Stimulated activated effector memory CD8-positive, alpha-beta T cell treated with anti-CD3 and anti-CD28 coated beads, Interleukin-12 subunit alpha, Interleukin-12 subunit beta, amount 100 ng/mL, for 72 hours (primary cell): ENCODE measurements around the gene OXSR1.
A peak's percentile ranks its signal among the peaks of the same experiment; 100 is the strongest.

Experiments
- ATAC-seq: fragments of 150-1000 bp; cut with Tn5 transposase; 2 replicates; pipeline ENCODE4 v1.10.0; 2021
- DNase-seq, 2 donors: peaks; one replicate each; pipeline ENCODE4 v3.0.0; 2021 to 2022; ENCODE audit warnings: low spot score in 2 of 2
- H3K27ac Mint-ChIP-seq: one replicate; pipeline ENCODE4 v1.8.0; 2022; ENCODE audit warnings: mild to moderate bottlenecking, mixed read lengths
- H3K36me3 Mint-ChIP-seq: one replicate; pipeline ENCODE4 v1.8.0; 2022; ENCODE audit warnings: mild to moderate bottlenecking, mixed read lengths
- H3K4me1 Mint-ChIP-seq: one replicate; pipeline ENCODE4 v1.8.0; 2022; ENCODE audit warnings: mixed read lengths
- H3K4me3 Mint-ChIP-seq: one replicate; pipeline ENCODE4 v1.8.0; 2022; ENCODE audit warnings: mild to moderate bottlenecking, mixed read lengths
- H3K9me3 Mint-ChIP-seq: one replicate; pipeline ENCODE4 v1.8.0; 2022; ENCODE audit warnings: mixed read lengths

The OXSR1 gene

GRCh38 chr3:38245930-38246329, 80.6 kb downstream of the OXSR1 start:
- H3K36me3 Mint-ChIP-seq: peaks cover 97% of the 10 kb centered on the region
- ATAC-seq: no peak
- H3K9me3 Mint-ChIP-seq: no peaks in the 10 kb centered on the region
- no peak overlapping the region for H3K4me3 Mint-ChIP-seq
- H3K27ac Mint-ChIP-seq: no peak overlapping the region
- no peak for DNase-seq
- peaks cover 4% of the 10 kb centered on the region for H3K4me1 Mint-ChIP-seq

- Mint-ChIP-seq H3K4me3 (no peak overlapping the region), H3K9me3 (no peaks in the 10 kb centered on the region), H3K27ac (peak overlapping the region; percentile 48), H3K4me1 (peaks cover 4% of the 10 kb centered on the region), H3K36me3 (peaks cover 97% of the 10 kb centered on the region)
- DNase-seq (no peak), ATAC-seq (no peak)
Measured at GRCh38 chr3:38247366-38248035, 82.2 kb downstream of the OXSR1 start.

GRCh38 chr3:38250198-38250597, 84.9 kb downstream of the OXSR1 start:
- Mint-ChIP-seq H3K27ac (no peak overlapping the region), H3K9me3 (no peaks in the 10 kb centered on the region), H3K4me3 (no peak overlapping the region), H3K4me1 (peaks cover 17% of the 10 kb centered on the region), H3K36me3 (peaks cover 99% of the 10 kb centered on the region)
- no peak for DNase-seq
- ATAC-seq: no peak

- Mint-ChIP-seq H3K4me1 (peaks cover 27% of the 10 kb centered on the region), H3K27ac (no peak overlapping the region), H3K4me3 (no peak overlapping the region), H3K36me3 (peaks cover 92% of the 10 kb centered on the region), H3K9me3 (no peaks in the 10 kb centered on the region)
- ATAC-seq (no peak), DNase-seq (no peak)
Measured at GRCh38 chr3:38251197-38251596, 85.9 kb downstream of the OXSR1 start.

GRCh38 chr3:38253704-38254103, 88.4 kb downstream of the OXSR1 start:
- H3K27ac Mint-ChIP-seq: peak overlapping the region; percentile 33
- H3K4me3 Mint-ChIP-seq: no peak overlapping the region
- DNase-seq (no peak), ATAC-seq (no peak)
- H3K36me3 Mint-ChIP-seq: peaks cover 75% of the 10 kb centered on the region
- peaks cover 37% of the 10 kb centered on the region for H3K4me1 Mint-ChIP-seq
- no peaks in the 10 kb centered on the region for H3K9me3 Mint-ChIP-seq

- no peak for DNase-seq
- H3K36me3 Mint-ChIP-seq: peaks cover 70% of the 10 kb centered on the region
- H3K4me3 Mint-ChIP-seq: no peak overlapping the region
- ATAC-seq: peak; percentile 77
- peaks cover 37% of the 10 kb centered on the region for H3K4me1 Mint-ChIP-seq
- no peaks in the 10 kb centered on the region for H3K9me3 Mint-ChIP-seq
- peak overlapping the region; percentile 33 for H3K27ac Mint-ChIP-seq
Measured at GRCh38 chr3:38254872-38255271, 89.5 kb downstream of the OXSR1 start.

GRCh38 chr3:38255627-38256026, 90.3 kb downstream of the OXSR1 start:
- DNase-seq: no peak
- no peak for ATAC-seq
- no peak overlapping the region for H3K4me3 Mint-ChIP-seq
- no peaks in the 10 kb centered on the region for H3K9me3 Mint-ChIP-seq
- peaks cover 63% of the 10 kb centered on the region for H3K36me3 Mint-ChIP-seq
- H3K27ac Mint-ChIP-seq: peak overlapping the region; percentile 33
- H3K4me1 Mint-ChIP-seq: peaks cover 37% of the 10 kb centered on the region

- DNase-seq: no peak
- Mint-ChIP-seq H3K4me1 (peaks cover 37% of the 10 kb centered on the region), H3K9me3 (no peaks in the 10 kb centered on the region), H3K4me3 (no peak overlapping the region), H3K36me3 (peaks cover 44% of the 10 kb centered on the region), H3K27ac (peak overlapping the region; percentile 6)
- ATAC-seq: peak; percentile 90
Measured at GRCh38 chr3:38257583-38257982, 92.2 kb downstream of the OXSR1 start.

GRCh38 chr3:38260474-38260873, 95.1 kb downstream of the OXSR1 start:
- H3K36me3 Mint-ChIP-seq: peaks cover 15% of the 10 kb centered on the region
- no peak overlapping the region for H3K27ac Mint-ChIP-seq
- ATAC-seq (no peak), DNase-seq (no peak)
- H3K4me1 Mint-ChIP-seq: peaks cover 21% of the 10 kb centered on the region
- no peak overlapping the region for H3K4me3 Mint-ChIP-seq
- no peaks in the 10 kb centered on the region for H3K9me3 Mint-ChIP-seq

GRCh38 chr3:38264353-38264771, 99.0 kb downstream of the OXSR1 start:
- no peaks in the 10 kb centered on the region for H3K36me3 Mint-ChIP-seq
- no peak overlapping the region for H3K4me3 Mint-ChIP-seq
- H3K27ac Mint-ChIP-seq: no peak overlapping the region
- H3K9me3 Mint-ChIP-seq: no peaks in the 10 kb centered on the region
- no peak for DNase-seq
- no peak for ATAC-seq
- peaks cover 24% of the 10 kb centered on the region for H3K4me1 Mint-ChIP-seq

- no peaks in the 10 kb centered on the region for H3K36me3 Mint-ChIP-seq
- peaks cover 24% of the 10 kb centered on the region for H3K4me1 Mint-ChIP-seq
- no peak overlapping the region for H3K27ac Mint-ChIP-seq
- DNase-seq (no peak), ATAC-seq (no peak)
- no peak overlapping the region for H3K4me3 Mint-ChIP-seq
- H3K9me3 Mint-ChIP-seq: no peaks in the 10 kb centered on the region
Measured at GRCh38 chr3:38264779-38265178, 99.4 kb downstream of the OXSR1 start.

- DNase-seq: no peak
- Mint-ChIP-seq H3K4me3 (no peak within 1 kb of the TSS), H3K9me3 (no peaks in the 10 kb centered on the region), H3K36me3 (no peaks in the 10 kb centered on the region), H3K27ac (no peak within 1 kb of the TSS), H3K4me1 (peaks cover 24% of the 10 kb centered on the region)
- no peak for ATAC-seq
Measured at GRCh38 chr3:38265604-38266307, 100.4 kb downstream of the OXSR1 start, which contains the start of gene SLC22A13. Gene SLC22A13 (plus strand): TSS chr3:38265812. CDS start chr3:38265861, 49 bp downstream.

- ATAC-seq: no peak
- no peaks in the 10 kb centered on the region for H3K9me3 Mint-ChIP-seq
- no peak overlapping the region for H3K4me3 Mint-ChIP-seq
- no peak overlapping the region for H3K27ac Mint-ChIP-seq
- no peak for DNase-seq
- H3K4me1 Mint-ChIP-seq: peaks cover 24% of the 10 kb centered on the region
- no peaks in the 10 kb centered on the region for H3K36me3 Mint-ChIP-seq
Measured at GRCh38 chr3:38266810-38267209, 101.5 kb downstream of the OXSR1 start.

GRCh38 chr3:38267662-38268061, 102.3 kb downstream of the OXSR1 start:
- Mint-ChIP-seq H3K4me1 (peaks cover 24% of the 10 kb centered on the region), H3K36me3 (no peaks in the 10 kb centered on the region), H3K4me3 (no peak overlapping the region), H3K9me3 (no peaks in the 10 kb centered on the region), H3K27ac (peak overlapping the region; percentile 20)
- ATAC-seq: no peak
- DNase-seq: no peak

GRCh38 chr3:38268087-38268486, 102.8 kb downstream of the OXSR1 start:
- H3K9me3 Mint-ChIP-seq: no peaks in the 10 kb centered on the region
- no peak overlapping the region for H3K4me3 Mint-ChIP-seq
- no peaks in the 10 kb centered on the region for H3K36me3 Mint-ChIP-seq
- DNase-seq (no peak), ATAC-seq (no peak)
- H3K4me1 Mint-ChIP-seq: peaks cover 24% of the 10 kb centered on the region
- peak overlapping the region; percentile 24 for H3K27ac Mint-ChIP-seq

- no peak for ATAC-seq
- H3K4me3 Mint-ChIP-seq: no peak overlapping the region
- H3K4me1 Mint-ChIP-seq: peaks cover 24% of the 10 kb centered on the region
Measured at GRCh38 chr3:38268522-38268921, 103.2 kb downstream of the OXSR1 start.

More at GRCh38 chr3:38268522-38268921, 103.2 kb downstream of the OXSR1 start:
- Mint-ChIP-seq H3K9me3 (no peaks in the 10 kb centered on the region), H3K27ac (peak overlapping the region; percentile 24), H3K36me3 (no peaks in the 10 kb centered on the region)
- DNase-seq: no peak
